C4-2B (cell line): ENCODE results near the gene MFAP4.

Experiments
- ZFX ChIP-seq: fragments of 450-650 bp; IDR thresholded peaks from 2 replicates; pipeline ENCODE4 v1.6.1; 2017
- TF ChIP-seq, protein P1 (sequence below): fragments of 450-650 bp; conservative IDR thresholded peaks from 2 replicates; pipeline ENCODE4 v1.5.1; 2017; ENCODE audit warnings: mild to moderate bottlenecking

DNA sequence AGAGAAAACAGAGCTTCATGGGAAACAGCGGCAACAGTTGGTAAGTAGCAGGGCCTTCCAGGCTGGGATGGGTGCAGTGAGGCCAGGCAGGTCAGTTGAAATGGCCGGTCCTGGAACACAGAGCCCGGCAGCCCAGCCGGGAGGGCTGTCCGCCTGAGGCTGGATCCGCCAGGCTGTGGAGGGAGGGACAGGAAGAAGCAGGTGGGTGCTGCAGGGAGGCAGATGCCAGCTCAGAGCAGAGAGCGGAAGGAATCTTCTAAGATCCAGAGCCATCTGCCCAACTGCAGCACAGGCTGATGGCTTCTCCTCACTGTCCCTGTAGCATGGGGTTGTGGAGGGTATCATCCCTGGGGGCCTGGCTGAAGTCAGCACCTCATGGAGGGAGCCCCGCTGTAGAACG lies 24.6 kb upstream of the MFAP4 start:
- TF ChIP-seq, protein P1, sequence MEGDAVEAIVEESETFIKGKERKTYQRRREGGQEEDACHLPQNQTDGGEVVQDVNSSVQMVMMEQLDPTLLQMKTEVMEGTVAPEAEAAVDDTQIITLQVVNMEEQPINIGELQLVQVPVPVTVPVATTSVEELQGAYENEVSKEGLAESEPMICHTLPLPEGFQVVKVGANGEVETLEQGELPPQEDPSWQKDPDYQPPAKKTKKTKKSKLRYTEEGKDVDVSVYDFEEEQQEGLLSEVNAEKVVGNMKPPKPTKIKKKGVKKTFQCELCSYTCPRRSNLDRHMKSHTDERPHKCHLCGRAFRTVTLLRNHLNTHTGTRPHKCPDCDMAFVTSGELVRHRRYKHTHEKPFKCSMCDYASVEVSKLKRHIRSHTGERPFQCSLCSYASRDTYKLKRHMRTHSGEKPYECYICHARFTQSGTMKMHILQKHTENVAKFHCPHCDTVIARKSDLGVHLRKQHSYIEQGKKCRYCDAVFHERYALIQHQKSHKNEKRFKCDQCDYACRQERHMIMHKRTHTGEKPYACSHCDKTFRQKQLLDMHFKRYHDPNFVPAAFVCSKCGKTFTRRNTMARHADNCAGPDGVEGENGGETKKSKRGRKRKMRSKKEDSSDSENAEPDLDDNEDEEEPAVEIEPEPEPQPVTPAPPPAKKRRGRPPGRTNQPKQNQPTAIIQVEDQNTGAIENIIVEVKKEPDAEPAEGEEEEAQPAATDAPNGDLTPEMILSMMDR: no peak
- no peak for TF ChIP-seq ZFX
